GM13976 (cell line): ENCODE measurements around the gene KLC4.

Experiments used
- DNase-seq: peaks from one replicate; pipeline ENCODE4 v3.0.0; 2012; ENCODE audit warnings: low spot score
- CTCF ChIP-seq: IDR thresholded peaks from 2 replicates; pipeline ENCODE4 v1.5.1; 2012; ENCODE audit warnings: borderline replicate concordance, mild to moderate bottlenecking; ENCODE audit not compliant: insufficient read depth; ENCODE audit errors: extremely low read depth, missing control alignments, control extremely low read depth
- in situ Hi-C: fragments of 300-500 bp; cut with MboI; formaldehyde crosslinking; loops from one replicate; pipeline ENCODE4 v1.12.0; 2022; ENCODE audit warnings: low sequenced_read_pairs, mixed read lengths, inconsistent platforms; ENCODE audit not compliant: unreplicated experiment

KLC4 gene

GRCh38 chr6:43097502-43097901 lies 38.1 kb downstream of the KLC4 start:
- no peak for DNase-seq
- in situ Hi-C loops = no loop called here
- no peak for TF ChIP-seq CTCF

- no peak for TF ChIP-seq CTCF
- in situ Hi-C loops = no loop called here
- DNase-seq = no peak
Observed at GRCh38 chr6:43101497-43101896, 42.1 kb downstream of the KLC4 start.

- no peak for TF ChIP-seq CTCF
- DNase-seq = no peak
- in situ Hi-C loops = no loop called here
Observed at GRCh38 chr6:43103253-43103876, 43.9 kb downstream of the KLC4 start.

GRCh38 chr6:43105538-43106222 lies 46.2 kb downstream of the KLC4 start:
- in situ Hi-C loops = no loop called here
- no peak for DNase-seq
- TF ChIP-seq CTCF = no peak

GRCh38 chr6:43107344-43108062 lies 48.1 kb downstream of the KLC4 start:
- no peak for TF ChIP-seq CTCF
- in situ Hi-C loops = no loop called here
- DNase-seq = no peak

GRCh38 chr6:43113431-43114260 lies 54.2 kb downstream of the KLC4 start:
- no peak for DNase-seq
- no peak for TF ChIP-seq CTCF
- in situ Hi-C loops = no loop called here
